Stomach (tissue), 4 donors: ENCODE results near the gene NEDD4L.

ENCODE experiments used
- CTCF ChIP-seq, 7 experiments: fragments of 450-650 bp in 4 of 7; fragments of 200-600 bp in 3 of 7; sonication (generic) in 3 of 7; IDR thresholded peaks; one replicate each; pipeline ENCODE4 v1.5.1; 2016 to 2019; ENCODE audit warnings: antibody characterized with exemption in 7 of 7, control low read depth in 2 of 7, mild to moderate bottlenecking in 1 of 7
- EP300 ChIP-seq: sonication (generic); formaldehyde crosslinking; IDR thresholded peaks from one replicate; pipeline ENCODE4 v1.6.1; 2017; ENCODE audit warnings: antibody characterized with exemption
- POLR2AphosphoS5 ChIP-seq, 3 donors: sonication (generic); formaldehyde crosslinking; IDR thresholded peaks; one replicate each; pipeline ENCODE4 v1.6.1; 2016; ENCODE audit warnings: antibody characterized with exemption in 3 of 3

GRCh38 chr18:58378411-58379379 is 334.7 kb downstream of the NEDD4L start:
- TF ChIP-seq POLR2AphosphoS5 (IDR thresholded peaks at IDR 0.05), result no peak
- TF ChIP-seq CTCF (IDR thresholded peaks at IDR 0.05), result no peak
- no peak for TF ChIP-seq EP300
